Stimulated activated naive CD4-positive, alpha-beta T cell treated with Interleukin-2 at 50 U/mL for 16 hours (primary cell): ENCODE data around the gene DDX28.
"Not testable (repeated sequence)": the region's sequence is repeated elsewhere in the genome, so short reads cannot be mapped to it uniquely, and the experiment has no call there.

Source experiments
- DNase-seq: peaks from one replicate; lab custom pipeline; 2025; lab: John Stamatoyannopoulos, UW

The DDX28 gene

GRCh38 chr16:68037841-68038597 is 15.0 kb upstream of the DDX28 start:
- DNase-seq, result no peak

- DNase-seq, result no peak
These were observed 12.2 kb upstream of the DDX28 start for GRCh38 chr16:68035227-68035626.

- DNase-seq, result no peak
These were observed 10.1 kb upstream of the DDX28 start for GRCh38 chr16:68033101-68033500.

- no peak for DNase-seq
These were observed 8.9 kb upstream of the DDX28 start for GRCh38 chr16:68031951-68032350.

- DNase-seq, result not testable (repeated sequence)
These were observed 7.1 kb upstream of the DDX28 start for GRCh38 chr16:68030108-68030507.

- DNase-seq, result no peak
These were observed 6.0 kb upstream of the DDX28 start for GRCh38 chr16:68028996-68029395.

- DNase-seq, result no peak
These were observed 729 bp downstream of the DDX28 start for GRCh38 chr16:68022278-68022727.

- DNase-seq, result no peak
These were observed 1.5 kb downstream of the DDX28 start for GRCh38 chr16:68021490-68021889.

GRCh38 chr16:68019167-68019680 is 3.8 kb downstream of the DDX28 start:
- DNase-seq, result no peak

- DNase-seq, result no peak
These were observed 7.4 kb downstream of the DDX28 start, which contains the start of gene DPEP2NB for GRCh38 chr16:68015681-68016080. Gene DPEP2NB (minus strand): TSS chr16:68015911. CDS start chr16:68015770, 141 bp downstream.

- no peak for DNase-seq
These were observed 9.6 kb downstream of the DDX28 start for GRCh38 chr16:68013440-68013839.

GRCh38 chr16:68009872-68010271 is 13.2 kb downstream of the DDX28 start:
- not testable (repeated sequence) for DNase-seq

- no peak for DNase-seq
These were observed 13.8 kb downstream of the DDX28 start for GRCh38 chr16:68009157-68009735.

- no peak for DNase-seq
These were observed 17.2 kb downstream of the DDX28 start for GRCh38 chr16:68005786-68006286.

GRCh38 chr16:68005211-68005610 is 17.8 kb downstream of the DDX28 start:
- no peak for DNase-seq

- no peak for DNase-seq
These were observed 20.0 kb downstream of the DDX28 start for GRCh38 chr16:68003031-68003430.

GRCh38 chr16:68000450-68000849 is 22.6 kb downstream of the DDX28 start:
- no peak for DNase-seq

GRCh38 chr16:67999985-68000384 is 23.0 kb downstream of the DDX28 start:
- DNase-seq, result no peak

- DNase-seq, result peak; percentile 27
These were observed 24.0 kb downstream of the DDX28 start, which contains the start of gene DPEP2 for GRCh38 chr16:67998779-67999688. Gene DPEP2 (minus strand): TSS chr16:67999484. CDS start chr16:67993212, 6,272 bp downstream.

GRCh38 chr16:67998231-67998778 is 24.7 kb downstream of the DDX28 start:
- DNase-seq, result not testable (repeated sequence)

- DNase-seq, result no peak
These were observed 26.4 kb downstream of the DDX28 start for GRCh38 chr16:67996666-67997065.

- DNase-seq, result peak; percentile 26
These were observed 27.6 kb downstream of the DDX28 start for GRCh38 chr16:67995423-67995822.
